GM19025 (cell line): Measurements from ENCODE around the gene ZNHIT3.

Experiments used
- ATAC-seq: cut with Tn5 transposase; IDR thresholded peaks from one replicate; pipeline ENCODE4 v1.9.1; 2021; ENCODE audit warnings: mild to moderate bottlenecking, low read depth, moderate library complexity; ENCODE audit not compliant: unreplicated experiment

The ZNHIT3 gene

DNA sequence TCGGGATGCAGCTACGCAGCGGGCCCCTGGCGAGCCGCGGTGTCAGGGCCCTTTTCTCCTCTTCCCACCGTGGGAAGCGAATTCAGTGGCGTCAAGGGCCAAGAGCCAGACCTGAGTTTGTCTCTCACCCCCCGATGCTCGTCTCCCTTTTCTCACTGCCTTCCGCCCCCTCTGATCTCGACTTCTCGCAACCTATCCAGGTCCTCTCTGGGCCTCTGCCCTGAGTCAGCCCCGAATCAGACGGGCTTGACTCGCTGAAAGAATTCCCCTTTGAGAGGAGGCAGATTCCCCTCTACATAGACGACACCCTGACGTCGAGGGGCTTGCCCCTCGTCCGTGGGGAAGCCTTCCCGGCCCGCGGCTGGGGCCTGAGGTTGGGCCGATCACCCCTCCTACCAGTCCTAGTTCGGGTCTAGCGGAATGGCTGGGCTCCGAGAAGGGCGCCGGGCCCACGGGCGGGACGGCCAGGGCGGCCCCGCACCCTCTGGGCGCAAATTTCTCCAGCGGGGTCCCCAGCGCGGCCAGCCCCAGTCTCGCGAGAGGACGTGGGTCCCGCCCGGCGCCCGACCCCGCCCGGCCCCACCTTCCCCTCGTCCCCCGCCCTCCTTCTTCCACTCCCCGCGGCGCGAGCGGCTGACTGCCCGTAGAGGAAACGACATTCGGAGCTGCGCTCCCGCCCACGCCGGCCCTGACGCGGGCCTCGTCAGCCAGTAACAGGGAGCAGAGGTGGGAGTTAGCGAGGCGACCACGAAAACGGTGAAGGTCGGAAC is 58.0 kb downstream of the ZNHIT3 start, which contains the start of gene GGNBP2:
Gene GGNBP2 (plus strand): TSS at position 613 of the 770 bp plus-strand sequence. CDS start 806 bp downstream, outside the sequence.
- ATAC-seq = peak; percentile 50

DNA sequence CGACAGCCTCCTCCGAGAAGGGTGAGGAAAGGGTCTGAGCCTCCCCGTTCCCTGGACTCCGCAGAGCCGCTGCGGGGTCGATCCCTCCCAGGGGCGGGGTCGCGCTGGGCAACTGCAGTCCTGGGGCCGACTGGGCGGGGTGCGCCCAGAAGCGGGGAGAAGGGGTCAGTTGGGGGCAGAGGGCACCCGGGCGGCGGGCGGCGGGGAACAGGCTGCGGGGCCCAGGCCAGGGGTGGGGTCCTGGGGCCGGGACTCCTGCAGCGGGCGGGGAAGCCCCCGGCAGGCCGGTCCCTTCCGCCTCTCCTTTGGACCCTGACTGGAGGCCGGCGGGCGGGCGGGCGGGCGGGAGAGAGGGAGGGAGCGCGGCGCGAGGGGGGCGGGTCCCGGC is 58.6 kb downstream of the ZNHIT3 start:
- peak; percentile 41 for ATAC-seq
